ENCODE results near the gene CNTN4.

The CNTN4 gene

GRCh38 chr3:2727101-2727500, 628.4 kb downstream of the CNTN4 start:
- no peaks in the 10 kb centered on the region for H3K36me3 ChIP-seq (replicated peaks; ENCODE audit: insufficient read depth, low read length)
- H3K79me2 ChIP-seq (ENCODE audit: low read length), result no peaks in the 10 kb centered on the region
- H3K27me3 ChIP-seq (replicated peaks; ENCODE audit: insufficient read depth, low read length), result no peaks in the 10 kb centered on the region
- no peaks in the 10 kb centered on the region for H4K20me1 ChIP-seq (ENCODE audit: insufficient read depth, low read length)
- no peak overlapping the region for H3K9ac ChIP-seq (ENCODE audit: low read length)
- no peak overlapping the region for H3K27ac ChIP-seq (ENCODE audit: low read length)
- DNase-seq, result no peak
- H3K4me2 ChIP-seq (ENCODE audit: low read depth, low read length), result no peak overlapping the region
- H3K4me3 ChIP-seq (ENCODE audit: low read length), result no peak overlapping the region
- H3K4me1 ChIP-seq (ENCODE audit: low read length), result no peaks in the 10 kb centered on the region
- no peak overlapping the region for H2AFZ ChIP-seq (ENCODE audit: low read length)
- H3K9me2 ChIP-seq (replicated peaks; ENCODE audit: insufficient read depth, low read length), result no peaks in the 10 kb centered on the region
- H3F3A ChIP-seq (ENCODE audit: insufficient read depth, low read length), result no peaks in the 10 kb centered on the region
- no peaks in the 10 kb centered on the region for H3K9me3 ChIP-seq (replicated peaks; ENCODE audit: insufficient read depth, low read length)
- TF ChIP-seq EZH2 (optimal IDR thresholded peaks at IDR 0.05; ENCODE audit: low read depth, low read length), result no peak
- TF ChIP-seq EZH2phosphoT487 (IDR thresholded peaks at IDR 0.05; ENCODE audit: low read length), result no peak
- TF ChIP-seq, protein P1, sequence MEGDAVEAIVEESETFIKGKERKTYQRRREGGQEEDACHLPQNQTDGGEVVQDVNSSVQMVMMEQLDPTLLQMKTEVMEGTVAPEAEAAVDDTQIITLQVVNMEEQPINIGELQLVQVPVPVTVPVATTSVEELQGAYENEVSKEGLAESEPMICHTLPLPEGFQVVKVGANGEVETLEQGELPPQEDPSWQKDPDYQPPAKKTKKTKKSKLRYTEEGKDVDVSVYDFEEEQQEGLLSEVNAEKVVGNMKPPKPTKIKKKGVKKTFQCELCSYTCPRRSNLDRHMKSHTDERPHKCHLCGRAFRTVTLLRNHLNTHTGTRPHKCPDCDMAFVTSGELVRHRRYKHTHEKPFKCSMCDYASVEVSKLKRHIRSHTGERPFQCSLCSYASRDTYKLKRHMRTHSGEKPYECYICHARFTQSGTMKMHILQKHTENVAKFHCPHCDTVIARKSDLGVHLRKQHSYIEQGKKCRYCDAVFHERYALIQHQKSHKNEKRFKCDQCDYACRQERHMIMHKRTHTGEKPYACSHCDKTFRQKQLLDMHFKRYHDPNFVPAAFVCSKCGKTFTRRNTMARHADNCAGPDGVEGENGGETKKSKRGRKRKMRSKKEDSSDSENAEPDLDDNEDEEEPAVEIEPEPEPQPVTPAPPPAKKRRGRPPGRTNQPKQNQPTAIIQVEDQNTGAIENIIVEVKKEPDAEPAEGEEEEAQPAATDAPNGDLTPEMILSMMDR (IDR thresholded peaks at IDR 0.05; ENCODE audit: low read length), result no peak

- H3K9me2 ChIP-seq (replicated peaks; ENCODE audit: insufficient read depth, low read length), result no peaks in the 10 kb centered on the region
- no peak for DNase-seq
- H3K9ac ChIP-seq (ENCODE audit: low read length), result no peak overlapping the region
- H3K79me2 ChIP-seq (ENCODE audit: low read length), result no peaks in the 10 kb centered on the region
- H3F3A ChIP-seq (ENCODE audit: insufficient read depth, low read length), result no peaks in the 10 kb centered on the region
- H3K27me3 ChIP-seq (replicated peaks; ENCODE audit: insufficient read depth, low read length), result no peaks in the 10 kb centered on the region
- H2AFZ ChIP-seq (ENCODE audit: low read length), result no peak overlapping the region
- no peak for TF ChIP-seq EZH2 (optimal IDR thresholded peaks at IDR 0.05; ENCODE audit: low read depth, low read length)
- no peak for TF ChIP-seq EZH2phosphoT487 (IDR thresholded peaks at IDR 0.05; ENCODE audit: low read length)
- TF ChIP-seq, protein P1 (IDR thresholded peaks at IDR 0.05; ENCODE audit: low read length), result no peak
- H3K4me3 ChIP-seq (ENCODE audit: low read length), result no peak overlapping the region
- no peaks in the 10 kb centered on the region for H3K4me1 ChIP-seq (ENCODE audit: low read length)
- no peak overlapping the region for H3K4me2 ChIP-seq (ENCODE audit: low read depth, low read length)
- H4K20me1 ChIP-seq (ENCODE audit: insufficient read depth, low read length), result no peaks in the 10 kb centered on the region
- no peaks in the 10 kb centered on the region for H3K9me3 ChIP-seq (replicated peaks; ENCODE audit: insufficient read depth, low read length)
- H3K36me3 ChIP-seq (replicated peaks; ENCODE audit: insufficient read depth, low read length), result no peaks in the 10 kb centered on the region
- H3K27ac ChIP-seq (ENCODE audit: low read length), result no peak overlapping the region
Observed at GRCh38 chr3:2727610-2728318, 629.1 kb downstream of the CNTN4 start.

DNA sequence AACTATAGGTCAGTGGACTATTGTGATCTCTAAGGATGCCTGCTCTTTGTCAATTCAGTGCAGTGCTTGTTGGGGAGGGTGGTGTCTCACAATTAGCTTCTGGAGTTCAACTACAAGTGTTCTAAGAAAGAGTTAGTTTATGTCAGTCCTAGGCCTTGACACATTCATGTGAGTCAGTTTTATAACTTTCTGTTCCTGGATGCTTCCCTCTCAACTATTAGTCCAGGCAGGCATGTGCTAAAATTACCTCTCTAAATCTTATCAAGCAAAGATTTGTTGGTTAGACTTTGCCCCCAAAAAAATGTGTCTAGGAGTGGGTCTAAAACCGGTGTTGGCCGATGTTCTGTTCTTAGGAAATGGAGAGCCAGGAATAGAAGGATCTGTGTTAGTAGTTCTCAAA, 633.2 kb downstream of the CNTN4 start:
- TF ChIP-seq, protein P1 (IDR thresholded peaks at IDR 0.05; ENCODE audit: low read length), result no peak
- no peak for TF ChIP-seq EZH2 (optimal IDR thresholded peaks at IDR 0.05; ENCODE audit: low read depth, low read length)
- TF ChIP-seq EZH2phosphoT487 (IDR thresholded peaks at IDR 0.05; ENCODE audit: low read length), result no peak
- no peaks in the 10 kb centered on the region for H3K4me1 ChIP-seq (ENCODE audit: low read length)
- H3K27me3 ChIP-seq (replicated peaks; ENCODE audit: insufficient read depth, low read length), result no peaks in the 10 kb centered on the region
- DNase-seq, result no peak
- H2AFZ ChIP-seq (ENCODE audit: low read length), result no peak overlapping the region
- H3K27ac ChIP-seq (ENCODE audit: low read length), result no peak overlapping the region
- no peak overlapping the region for H3K4me3 ChIP-seq (ENCODE audit: low read length)
- no peaks in the 10 kb centered on the region for H3K36me3 ChIP-seq (replicated peaks; ENCODE audit: insufficient read depth, low read length)
- H3K9me3 ChIP-seq (replicated peaks; ENCODE audit: insufficient read depth, low read length), result no peaks in the 10 kb centered on the region
- no peaks in the 10 kb centered on the region for H3F3A ChIP-seq (ENCODE audit: insufficient read depth, low read length)
- no peak overlapping the region for H3K4me2 ChIP-seq (ENCODE audit: low read depth, low read length)
- no peaks in the 10 kb centered on the region for H4K20me1 ChIP-seq (ENCODE audit: insufficient read depth, low read length)
- H3K9ac ChIP-seq (ENCODE audit: low read length), result no peak overlapping the region
- no peaks in the 10 kb centered on the region for H3K79me2 ChIP-seq (ENCODE audit: low read length)
- H3K9me2 ChIP-seq (replicated peaks; ENCODE audit: insufficient read depth, low read length), result no peaks in the 10 kb centered on the region
